Vagina (tissue), 2 donors: ENCODE data around the gene SLC39A11.

Source experiments
- CTCF ChIP-seq, 3 experiments: fragments of 450-650 bp in 2 of 3; fragments of 200-600 bp in 1 of 3; sonication (generic) in 1 of 3; IDR thresholded peaks; one replicate each; pipeline ENCODE4 v1.5.1; 2017 to 2019; ENCODE audit warnings: antibody characterized with exemption in 3 of 3, mild to moderate bottlenecking in 2 of 3, moderate library complexity in 2 of 3
- POLR2AphosphoS5 ChIP-seq, 2 donors: sonication (generic); formaldehyde crosslinking; IDR thresholded peaks; one replicate each; pipeline ENCODE4 v1.9.0; 2017; ENCODE audit warnings: antibody characterized with exemption in 2 of 2, mild to moderate bottlenecking in 2 of 2, low read depth in 1 of 2; ENCODE audit not compliant: insufficient read depth in 1 of 2

- TF ChIP-seq CTCF (IDR thresholded peaks at IDR 0.05) (no peak), POLR2AphosphoS5 (IDR thresholded peaks at IDR 0.05; ENCODE audit: insufficient read depth in 1 of 2, low read depth in 1 of 2) (no peak)
These were observed 394.8 kb downstream of the SLC39A11 start for GRCh38 chr17:72697602-72698146.
